A549 (cell line): ENCODE results near the gene LEF1. TPM values are rescaled to one million over a fixed set of nuclear protein-coding genes. Genes with fewer than 3 reads are reported as not detected.

Experiments
- ATAC-seq, 2 experiments: fragments of 200-7000 bp in 1 of 2; fragments of >200 bp in 1 of 2; cut with Nextera tagmentation in 1 of 2; cut with Tn5 transposase in 1 of 2; 3 replicates each; pipeline versions ENCODE4 v1.8.0 to v1.9.1; 2018 to 2020; ENCODE audit warnings: mild to moderate bottlenecking in 1 of 2, moderate library complexity in 1 of 2
- CTCF ChIA-PET: fragments of 300-600 bp; sonication (Branson Sonifier 250); formaldehyde crosslinking; extraction: SDS; loops from one replicate; lab custom pipeline; 2021; ENCODE audit warnings: antibody characterized with exemption, inconsistent platforms; lab: Yijun Ruan, JAX
- POLR2A ChIA-PET: fragments of 350-600 bp; formaldehyde crosslinking; extraction: SDS; loops from one replicate; lab custom pipeline; 2021; ENCODE audit warnings: antibody characterized with exemption, inconsistent platforms; lab: Yijun Ruan, JAX
- DNase-seq, 2 experiments: peaks; one replicate each; pipeline versions ENCODE4 v3.0.0 to v3.0.0-alpha.2; 2011 to 2016; ENCODE audit warnings: low read depth in 1 of 2, low spot score in 1 of 2
- FAIRE-seq: peaks from 2 replicates; lab custom pipeline; 2011; peaks lifted over from hg19 to GRCh38; lab: Jason Lieb, UNC
- H3K27ac ChIP-seq, 2 experiments: fragments of >200 bp; sonication (Bioruptor Twin); formaldehyde crosslinking; 3 replicates each; pipeline ENCODE4 v1.5.1; 2016 to 2017
- H3K4me1 ChIP-seq: fragments of >200 bp; sonication (Bioruptor Twin); formaldehyde crosslinking; 3 replicates; pipeline ENCODE4 v1.6.1; 2016
- H3K4me2 ChIP-seq: fragments of >200 bp; sonication (Bioruptor Twin); formaldehyde crosslinking; 3 replicates; pipeline ENCODE4 v1.6.1; 2016
- H3K4me3 ChIP-seq: fragments of >200 bp; sonication (Bioruptor Twin); formaldehyde crosslinking; 3 replicates; pipeline ENCODE4 v1.5.1; 2016
- H3K9me3 ChIP-seq: fragments of >200 bp; sonication (Bioruptor Twin); formaldehyde crosslinking; 3 replicates; pipeline ENCODE4 v1.6.1; 2016
- ATOH8 ChIP-seq: fragments of 250-450 bp; sonication (Bioruptor Pico); IDR thresholded peaks from 2 replicates; pipeline ENCODE4 v1.5.0; 2020; ENCODE audit warnings: low read depth, mild to moderate bottlenecking, moderate library complexity
- BHLHE40 ChIP-seq: IDR thresholded peaks from 2 replicates; pipeline ENCODE4 v1.6.1; 2012; ENCODE audit warnings: low read depth, low read length, inconsistent platforms
- CBX2 ChIP-seq: fragments of 200-600 bp; sonication (generic); IDR thresholded peaks from 2 replicates; pipeline ENCODE4 v1.6.1; 2016; ENCODE audit warnings: low read depth, mild to moderate bottlenecking, borderline replicate concordance
- CBX8 ChIP-seq: fragments of 200-600 bp; sonication (generic); IDR thresholded peaks from 2 replicates; pipeline ENCODE4 v1.6.1; 2016
- CEBPB ChIP-seq, 2 experiments: fragments of >200 bp in 1 of 2; sonication (Bioruptor Twin) in 1 of 2; formaldehyde crosslinking in 1 of 2; IDR thresholded peaks; 2 replicates each; pipeline ENCODE4 v1.6.1; 2012 to 2016
- CHD4 ChIP-seq: fragments of 200-600 bp; sonication (generic); IDR thresholded peaks from 2 replicates; pipeline ENCODE4 v1.6.1; 2016; ENCODE audit warnings: antibody characterized with exemption, mild to moderate bottlenecking, borderline replicate concordance
- CTCF ChIP-seq: fragments of >200 bp; sonication (Bioruptor Twin); formaldehyde crosslinking; IDR thresholded peaks from 3 replicates; pipeline ENCODE4 v1.5.1; 2016
- ESRRA ChIP-seq: fragments of 150-350 bp; IDR thresholded peaks from 2 replicates; pipeline ENCODE4 v1.6.1; 2014; ENCODE audit warnings: mild to moderate bottlenecking, low read length, borderline replicate concordance
- GATA3 ChIP-seq: IDR thresholded peaks from 2 replicates; pipeline ENCODE4 v1.6.1; 2012; ENCODE audit warnings: borderline replicate concordance
- NPAS2 ChIP-seq: fragments of 250-450 bp; sonication (Bioruptor Pico); IDR thresholded peaks from 2 replicates; pipeline ENCODE4 v1.8.0; 2022; ENCODE audit warnings: mild to moderate bottlenecking, moderate library complexity, borderline replicate concordance
- PBX3 ChIP-seq: IDR thresholded peaks from 2 replicates; pipeline ENCODE4 v1.6.1; 2012
- REST ChIP-seq: fragments of 200-600 bp; sonication (generic); IDR thresholded peaks from 2 replicates; pipeline ENCODE4 v1.6.1; 2016; ENCODE audit warnings: antibody characterized with exemption, mild to moderate bottlenecking, moderate library complexity
- RNF2 ChIP-seq: fragments of 200-600 bp; sonication (generic); IDR thresholded peaks from 2 replicates; pipeline ENCODE4 v1.6.1; 2016; ENCODE audit warnings: low read depth, mild to moderate bottlenecking, antibody characterized with exemption, moderate library complexity, borderline replicate concordance
- SMC3 ChIP-seq: fragments of >200 bp; sonication (Bioruptor Twin); formaldehyde crosslinking; IDR thresholded peaks from 3 replicates; pipeline ENCODE4 v1.6.1; 2018; ENCODE audit warnings: inconsistent platforms
- ZC3H11A ChIP-seq: fragments of 450-650 bp; IDR thresholded peaks from 2 replicates; pipeline ENCODE4 v1.6.1; 2014; ENCODE audit warnings: antibody characterized with exemption, mild to moderate bottlenecking
- WGBS: methylation state at CpG from one replicate; pipeline ENCODE4 v1.1.6; 2017; ENCODE audit errors: missing lambda C conversion rate; 5-methylcytosine and 5-hydroxymethylcytosine counted together
- polyA plus RNA-seq, 4 experiments: library from polyadenylated mRNA; depleted of rRNA in 3 of 4; stranded (reverse); fragments of >200 nt; fragmentation: RNase III in 1 of 4; extraction: RNeasy Plus Mini Kit Qiagen cat#74134 plus additional on column Dnase treatment in 1 of 4; gene quantifications; 2 replicates in 3 of 4; 3 replicates in 1 of 4; pipeline ENCODE4 v1.2.3, GENCODE V29; 2011 to 2017
- TF ChIP-seq, protein P1 (sequence below): fragments of >200 bp; sonication (Bioruptor Twin); formaldehyde crosslinking; IDR thresholded peaks from 2 replicates; pipeline ENCODE4 v1.6.1; 2016
- TF ChIP-seq, protein P2 (sequence below): fragments of 450-650 bp; IDR thresholded peaks from 2 replicates; pipeline ENCODE4 v1.6.1; 2014; ENCODE audit warnings: antibody characterized with exemption
- TF ChIP-seq, protein P3 (sequence below): IDR thresholded peaks from 2 replicates; pipeline ENCODE4 v1.6.1; 2012; ENCODE audit warnings: low read depth, borderline replicate concordance

The LEF1 gene
- polyA plus RNA-seq, 2 of the 4 experiments (the other 2 are of a cell fraction) = not detected

GRCh38 chr4:108184453-108185049 is 15.8 kb upstream of the LEF1 start (continued):
- TF ChIP-seq REST = no peak
- TF ChIP-seq CBX8 = no peak
- TF ChIP-seq PBX3 = no peak

- ChIA-PET CTCF (no interaction called here), POLR2A (no interaction called here)
- H3K9me3 ChIP-seq = no peaks in the 10 kb centered on the region
- 15% methylated on average over 2 of the region's 2 CpGs for WGBS
- peak in 1 of 2 experiments; percentile 59; a peak in 2 of 6 replicates for ATAC-seq
- no peak for FAIRE-seq
- DNase-seq = no peak
- TF ChIP-seq PBX3 (no peak), CBX2 (no peak), CTCF (0 out of 3 replicates have a peak, but pooled peaks have one; percentile 12)
- TF ChIP-seq, all 56 proteins: peak for 1
- H3K4me1 ChIP-seq = no peaks in the 10 kb centered on the region
- H3K4me2 ChIP-seq = no peak overlapping the region
- no peak overlapping the region for H3K27ac ChIP-seq
- H3K4me3 ChIP-seq = no peak overlapping the region
Measured at GRCh38 chr4:108181704-108182103, 13.0 kb upstream of the LEF1 start.

GRCh38 chr4:108180513-108180912 is 11.8 kb upstream of the LEF1 start:
- 0% methylated on average over 1 of the region's 1 CpG for WGBS
- CTCF ChIA-PET = no interaction called here
- H3K9me3 ChIP-seq = no peaks in the 10 kb centered on the region
- no peak overlapping the region for H3K4me2 ChIP-seq
- H3K27ac ChIP-seq = no peak overlapping the region
- FAIRE-seq (no peak), ATAC-seq (no peak), DNase-seq (no peak)
- POLR2A ChIA-PET = no interaction called here
- no peaks in the 10 kb centered on the region for H3K4me1 ChIP-seq
- no peak overlapping the region for H3K4me3 ChIP-seq
- TF ChIP-seq GATA3 = no peak
- TF ChIP-seq NPAS2 (CRISPR knock-in tag) = no peak
- no peak for TF ChIP-seq PBX3
- TF ChIP-seq ESRRA = no peak
- no peak for TF ChIP-seq CHD4
- TF ChIP-seq BHLHE40 = no peak
- TF ChIP-seq ATOH8 (CRISPR knock-in tag) = no peak
- no peak for TF ChIP-seq ZC3H11A
- TF ChIP-seq, protein P1, sequence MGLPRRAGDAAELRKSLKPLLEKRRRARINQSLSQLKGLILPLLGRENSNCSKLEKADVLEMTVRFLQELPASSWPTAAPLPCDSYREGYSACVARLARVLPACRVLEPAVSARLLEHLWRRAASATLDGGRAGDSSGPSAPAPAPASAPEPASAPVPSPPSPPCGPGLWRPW = no peak
- no peak for TF ChIP-seq SMC3
- TF ChIP-seq, protein P2, sequence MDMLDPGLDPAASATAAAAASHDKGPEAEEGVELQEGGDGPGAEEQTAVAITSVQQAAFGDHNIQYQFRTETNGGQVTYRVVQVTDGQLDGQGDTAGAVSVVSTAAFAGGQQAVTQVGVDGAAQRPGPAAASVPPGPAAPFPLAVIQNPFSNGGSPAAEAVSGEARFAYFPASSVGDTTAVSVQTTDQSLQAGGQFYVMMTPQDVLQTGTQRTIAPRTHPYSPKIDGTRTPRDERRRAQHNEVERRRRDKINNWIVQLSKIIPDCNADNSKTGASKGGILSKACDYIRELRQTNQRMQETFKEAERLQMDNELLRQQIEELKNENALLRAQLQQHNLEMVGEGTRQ = no peak
- TF ChIP-seq, protein P3, sequence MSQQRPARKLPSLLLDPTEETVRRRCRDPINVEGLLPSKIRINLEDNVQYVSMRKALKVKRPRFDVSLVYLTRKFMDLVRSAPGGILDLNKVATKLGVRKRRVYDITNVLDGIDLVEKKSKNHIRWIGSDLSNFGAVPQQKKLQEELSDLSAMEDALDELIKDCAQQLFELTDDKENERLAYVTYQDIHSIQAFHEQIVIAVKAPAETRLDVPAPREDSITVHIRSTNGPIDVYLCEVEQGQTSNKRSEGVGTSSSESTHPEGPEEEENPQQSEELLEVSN = no peak
- TF ChIP-seq CEBPB (IDR thresholded peaks at IDR 0.05) = no peak
- no peak for TF ChIP-seq RNF2
